H4 (cell line): Measurements from ENCODE around the gene PMM2. TPM values are rescaled to one million over a fixed set of nuclear protein-coding genes. Genes with fewer than 3 reads are reported as not detected.
A peak's percentile ranks its signal among the peaks of the same experiment; 100 is the strongest.
"Not testable (repeated sequence)": the region's sequence is repeated elsewhere in the genome, so short reads cannot be mapped to it uniquely, and the experiment has no call there.

Source experiments
- DNase-seq: peaks from one replicate; pipeline ENCODE4 v3.0.0-alpha.2; 2015; ENCODE audit warnings: low spot score
- total RNA-seq: library from RNA; depleted of rRNA; stranded (reverse); fragments of >200 nt; shearing (Covaris generic); gene quantifications from 2 replicates; pipeline ENCODE4 v1.2.3, GENCODE V29; 2014

Gene PMM2
- total RNA-seq, 1 experiment from 2014 or later = 34.9 TPM

- DNase-seq = no peak
Observed at GRCh38 chr16:8866884-8867215, 69.2 kb downstream of the PMM2 start.

- no peak for DNase-seq
Observed at GRCh38 chr16:8867216-8867931, 69.7 kb downstream of the PMM2 start.

DNA sequence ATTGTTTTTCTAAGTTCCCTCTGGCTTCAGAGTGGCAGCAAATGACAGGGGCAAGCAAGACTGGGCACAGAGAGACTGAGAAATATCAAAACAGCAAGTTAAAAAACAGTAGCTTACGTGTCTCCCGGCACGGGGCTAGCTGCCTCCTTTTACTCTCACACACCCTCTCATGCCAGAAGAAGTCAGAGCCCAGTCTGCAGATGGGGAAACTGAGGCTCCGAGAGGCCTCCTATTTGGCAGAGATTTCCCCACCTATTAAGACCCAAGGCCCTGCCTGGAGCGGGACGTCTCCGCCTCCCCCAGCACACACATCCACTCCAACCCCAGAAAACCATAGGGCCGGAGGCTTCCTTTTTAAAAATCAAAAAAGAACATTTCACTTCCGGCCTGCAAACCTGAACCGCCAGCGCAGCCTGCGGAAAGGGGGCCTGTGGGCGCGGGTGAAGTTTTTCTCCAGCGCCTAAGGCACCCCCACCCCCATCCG, 70.3 kb downstream of the PMM2 start:
- no peak for DNase-seq

DNA sequence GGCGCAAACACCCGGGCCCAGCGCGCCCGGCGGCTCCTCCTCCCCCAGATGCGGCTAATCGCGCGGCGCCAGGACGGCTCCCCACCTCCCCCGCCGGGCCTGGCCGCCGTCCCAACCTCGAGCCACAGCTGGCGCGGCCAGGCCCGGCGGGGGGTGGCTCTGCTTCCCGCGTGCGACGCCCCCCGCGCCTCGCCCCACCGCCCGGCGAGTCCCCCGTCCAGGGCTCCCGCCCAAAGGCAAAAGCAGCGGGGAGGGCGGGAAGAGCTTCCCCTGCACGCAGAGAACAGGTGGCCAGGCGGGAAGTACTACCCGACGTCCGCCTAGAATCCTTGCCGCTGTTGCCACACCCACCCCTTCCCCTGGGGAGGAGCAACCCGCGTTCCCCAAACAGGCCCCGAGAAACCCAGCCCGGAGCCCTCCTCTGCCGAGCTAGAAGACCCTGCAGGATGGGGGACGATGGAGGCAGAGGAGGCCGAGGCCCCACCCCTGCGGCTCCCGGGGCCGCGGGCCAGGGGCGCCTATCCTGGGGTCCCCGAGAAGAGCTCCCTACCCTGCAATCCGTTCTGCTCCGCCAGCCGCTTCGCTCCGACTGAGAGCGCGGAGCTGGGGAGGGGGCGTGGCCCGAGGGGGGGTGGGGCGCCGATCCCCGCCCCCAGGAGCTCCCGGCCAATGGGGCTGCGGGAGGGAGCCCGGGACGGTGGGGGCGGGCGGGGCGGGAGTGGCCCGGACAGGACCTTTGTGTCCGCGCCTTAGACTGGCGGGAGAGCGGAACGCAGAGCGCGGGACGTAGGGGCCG, 71.0 kb downstream of the PMM2 start, which contains the start of gene CARHSP1:
TSS of gene CARHSP1 (minus strand) at position 591 of the 796 bp plus-strand sequence. CDS start 9,678 bp downstream, outside the sequence.
- DNase-seq = peak; percentile 89

- no peak for DNase-seq
Observed at GRCh38 chr16:8869212-8869987, 71.8 kb downstream of the PMM2 start.

DNA sequence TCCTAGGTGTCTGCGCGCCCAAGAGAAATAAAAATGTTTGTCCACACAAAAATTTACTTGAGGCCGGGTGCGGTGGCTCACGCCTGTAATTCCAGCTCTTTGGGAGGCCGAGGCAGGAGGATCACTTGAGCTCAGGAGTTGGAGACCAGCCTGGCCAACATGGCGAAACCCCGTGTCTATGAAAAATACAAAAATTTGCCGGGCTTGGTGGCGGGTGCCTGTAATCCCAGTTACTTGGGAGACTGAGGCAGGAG, 72.3 kb downstream of the PMM2 start:
- not testable (repeated sequence) for DNase-seq

DNA sequence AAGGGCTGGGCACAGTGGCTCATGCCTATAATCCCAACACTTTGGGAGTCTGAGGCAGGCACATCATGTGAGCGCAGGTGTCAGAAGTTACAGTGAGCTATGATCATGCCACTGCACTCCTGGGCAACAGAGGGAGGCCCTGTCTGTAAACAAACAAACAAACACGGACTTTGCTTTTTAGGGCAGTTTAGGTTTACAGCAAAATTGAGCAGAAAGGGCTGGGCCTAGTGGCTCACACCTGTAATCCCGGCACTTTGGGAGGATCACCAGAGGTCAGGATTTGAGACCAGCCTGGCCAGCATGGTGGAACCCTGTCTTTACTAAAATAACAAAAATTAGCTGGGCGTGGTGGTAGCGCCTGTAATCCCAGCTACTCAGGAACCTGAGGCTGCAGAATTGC, 74.4 kb downstream of the PMM2 start:
- no peak for DNase-seq

DNA sequence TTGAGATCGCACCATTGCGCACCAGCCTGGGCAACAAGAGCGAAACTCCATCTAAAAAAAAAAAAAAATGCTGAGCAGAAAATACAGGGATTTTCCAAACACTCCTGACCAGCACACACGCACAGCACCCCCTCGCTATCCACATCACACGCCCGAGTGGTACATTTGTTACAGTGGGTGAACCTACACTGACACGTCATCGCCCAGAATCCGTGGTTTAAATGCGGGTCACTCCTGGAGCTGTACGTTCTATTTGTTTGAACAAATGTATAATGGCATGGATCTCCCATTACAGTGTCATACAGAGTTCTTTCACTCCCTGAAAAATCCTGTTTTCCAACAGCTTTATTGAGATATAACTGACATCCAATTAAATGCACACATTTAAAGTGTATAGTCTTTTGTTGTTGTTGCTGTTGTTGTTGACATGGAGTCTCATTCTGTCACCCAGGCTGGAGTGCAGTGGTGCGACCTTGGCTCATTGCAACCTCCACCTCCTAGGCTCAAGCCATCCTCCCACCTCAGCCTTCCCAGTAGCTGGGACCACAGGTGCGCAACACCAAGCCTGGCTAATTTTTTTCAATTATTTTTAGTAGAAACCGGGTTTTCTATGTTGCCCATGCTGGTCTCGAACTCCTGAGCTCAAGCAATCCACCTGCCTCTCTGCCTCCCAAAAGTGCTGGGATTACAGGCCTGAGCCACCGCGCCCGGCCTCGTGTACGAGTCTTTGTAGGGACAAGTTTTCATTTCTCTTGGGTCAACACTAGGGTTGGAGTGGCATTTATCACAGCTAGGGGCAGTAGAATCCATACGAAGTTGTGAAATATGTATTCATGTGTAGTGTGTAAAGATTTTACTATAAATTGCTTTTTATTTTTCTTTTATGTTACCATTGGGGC, 75.6 kb downstream of the PMM2 start:
- DNase-seq = no peak

GRCh38 chr16:8873866-8874195, 76.2 kb downstream of the PMM2 start:
- not testable (repeated sequence) for DNase-seq

- DNase-seq = no peak
Observed at GRCh38 chr16:8874388-8874787, 76.7 kb downstream of the PMM2 start.

- DNase-seq = not testable (repeated sequence)
Observed at GRCh38 chr16:8875317-8875716, 77.7 kb downstream of the PMM2 start.

DNA sequence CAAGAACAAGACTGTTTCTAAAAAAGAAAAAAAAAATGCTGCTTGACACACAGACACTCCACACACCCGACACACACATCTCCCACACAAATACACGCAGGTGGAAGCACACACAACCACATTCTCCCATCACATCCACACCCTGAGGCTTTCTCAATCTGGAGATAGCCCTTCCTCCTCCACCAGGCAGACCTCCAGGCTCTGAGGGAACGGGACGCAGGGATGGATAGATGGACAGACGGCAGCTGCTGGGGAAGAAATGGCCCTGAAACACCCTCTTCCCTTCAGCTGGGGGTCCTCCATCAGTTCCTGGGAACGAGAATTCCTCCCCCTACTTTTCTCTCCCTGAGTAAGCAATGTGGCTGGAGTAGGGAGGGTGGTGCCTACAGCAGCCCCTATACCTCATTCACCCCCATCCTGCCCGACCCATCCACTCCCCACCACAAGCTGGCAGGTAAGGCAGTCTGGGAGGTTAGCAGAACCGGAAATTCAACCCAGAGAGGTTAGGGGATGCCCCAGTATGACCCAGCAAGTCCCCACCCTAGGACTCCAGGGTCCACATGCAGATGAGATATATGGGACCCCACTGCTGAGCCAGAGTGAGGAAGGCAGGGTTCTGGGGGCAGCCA, 80.4 kb downstream of the PMM2 start:
- no peak for DNase-seq

DNA sequence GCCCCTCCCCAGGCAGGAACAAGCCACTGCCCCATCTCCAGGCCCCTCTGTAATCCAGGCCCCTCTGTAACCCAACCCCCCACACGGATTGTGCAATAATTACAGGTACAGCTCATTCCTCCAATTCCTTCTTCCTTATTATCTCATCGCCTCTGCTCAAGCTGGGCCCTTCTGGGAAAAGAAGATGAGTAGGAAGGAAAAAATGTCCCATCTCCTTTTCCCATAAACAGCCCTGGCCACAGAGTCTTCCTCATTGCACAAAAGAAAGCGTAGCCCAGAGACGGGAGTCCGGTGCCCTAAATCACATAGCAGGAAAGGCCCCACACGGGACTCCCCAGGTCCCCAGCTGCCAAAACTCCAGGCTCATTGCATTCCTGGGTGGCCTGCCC, 80.9 kb downstream of the PMM2 start:
- no peak for DNase-seq

DNA sequence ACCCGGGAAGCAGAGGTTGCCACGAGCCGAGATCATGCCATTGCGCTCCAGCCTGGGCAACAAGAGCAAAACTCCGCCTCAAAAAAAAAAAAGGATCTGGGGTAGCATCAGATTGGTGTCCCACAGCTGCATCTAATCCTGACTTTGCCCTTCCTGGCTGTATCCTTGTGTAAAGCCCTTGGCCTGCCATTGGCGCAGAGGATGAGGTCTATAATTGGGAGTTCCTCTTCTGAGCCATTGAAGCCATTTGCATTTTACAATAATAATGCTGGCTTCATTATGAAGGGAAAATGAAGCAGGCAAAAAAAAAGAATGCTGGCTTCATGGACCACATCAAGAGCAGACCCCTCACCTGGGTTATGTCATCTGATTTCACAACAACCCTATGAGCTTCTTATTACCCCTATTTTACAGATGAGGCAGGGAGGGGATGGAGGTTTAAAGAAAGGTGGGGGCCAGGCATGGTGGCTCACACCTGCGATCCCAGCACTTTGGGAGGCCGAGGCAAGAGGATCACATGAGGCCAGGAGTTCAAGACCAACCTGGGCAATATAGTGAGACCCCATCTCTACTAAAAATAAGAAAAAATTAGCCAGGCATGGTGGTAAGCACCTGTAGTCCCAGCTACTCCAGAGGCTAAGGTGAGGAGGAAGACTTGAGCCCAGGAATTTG, 83.3 kb downstream of the PMM2 start:
- DNase-seq = no peak

- DNase-seq = no peak
Observed at GRCh38 chr16:8882041-8882617, 84.5 kb downstream of the PMM2 start, which contains the start of gene LITAFD. LITAFD (plus strand) TSS chr16:8882351; CDS start chr16:8884356, 2,005 bp downstream.

DNA sequence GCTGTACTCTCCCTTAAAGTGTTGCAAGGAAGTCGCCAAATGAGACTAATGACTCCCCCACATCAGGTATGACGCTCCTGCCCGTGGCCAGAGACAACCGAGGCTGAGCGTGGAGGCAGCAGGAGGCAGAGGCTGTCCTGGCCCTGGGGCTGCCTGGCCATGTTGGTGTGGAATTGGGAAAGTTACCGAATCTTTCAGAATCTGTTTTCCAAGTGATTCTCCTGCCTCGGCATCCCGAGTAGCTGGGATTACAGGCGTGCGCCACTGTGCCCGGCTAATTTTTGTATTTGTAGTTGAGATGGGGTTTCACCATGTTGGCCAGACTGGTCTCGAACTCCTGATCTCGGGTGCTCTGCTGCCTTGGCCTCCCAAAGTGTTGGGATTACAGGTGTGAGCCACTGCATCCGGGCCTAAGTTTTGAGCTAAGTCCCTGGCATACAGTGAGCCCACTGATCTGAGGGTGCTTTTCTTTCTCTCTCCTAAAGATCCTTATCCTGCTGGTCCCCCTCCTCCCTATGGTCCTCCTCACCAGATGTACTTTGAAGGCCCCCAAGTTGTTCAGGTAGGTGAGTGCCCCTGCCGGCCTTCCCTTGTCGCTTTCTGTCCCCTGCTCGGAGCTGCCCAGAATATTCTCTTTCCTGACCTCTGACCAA, 85.2 kb downstream of the PMM2 start:
- no peak for DNase-seq

- peak; percentile 43 for DNase-seq
Observed at GRCh38 chr16:8885674-8886592, 88.3 kb downstream of the PMM2 start.

DNA sequence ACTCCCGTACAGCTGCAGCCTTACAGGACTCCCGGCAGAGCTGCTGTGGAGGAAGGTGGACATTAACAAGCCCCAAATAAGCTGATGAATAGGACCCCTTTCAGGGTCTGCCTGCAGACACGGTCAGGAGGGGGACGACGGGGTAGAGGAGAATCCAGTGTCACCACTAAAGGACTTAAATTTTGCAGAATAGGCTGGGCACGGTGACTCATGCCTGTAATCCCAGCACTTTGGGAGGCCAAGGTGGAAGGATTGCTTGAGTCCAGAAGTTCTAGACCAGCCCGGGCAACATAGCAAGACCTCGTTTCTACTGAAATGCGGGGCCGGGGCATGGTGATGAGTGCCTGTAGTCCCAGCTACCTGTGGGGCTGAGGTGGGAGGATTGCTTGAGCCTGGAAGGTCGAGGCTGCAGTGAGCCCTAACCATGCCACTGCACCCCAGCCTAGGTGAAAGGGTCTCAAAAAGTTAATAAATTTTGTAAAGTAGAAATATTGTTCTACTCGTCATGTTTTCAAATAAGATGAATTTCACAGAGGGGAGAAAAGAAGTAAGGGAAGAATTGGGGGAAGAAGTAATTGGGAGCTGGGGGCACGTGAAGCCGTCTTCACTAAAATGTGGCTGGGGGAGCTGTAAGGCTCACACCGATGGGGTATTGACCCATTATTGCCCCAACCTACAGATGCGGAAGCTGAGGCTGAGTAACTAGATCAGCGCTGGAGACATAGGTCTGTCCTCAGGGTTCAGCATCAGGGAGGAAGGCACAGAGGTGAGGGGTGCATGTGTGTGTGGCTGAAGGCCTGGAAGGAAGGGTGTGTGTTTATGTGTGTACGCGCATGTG, 89.2 kb downstream of the PMM2 start:
- no peak for DNase-seq
